ENCODE data around the gene PPIL6. TPM values are rescaled to one million over a fixed set of nuclear protein-coding genes. Genes with fewer than 3 reads are reported as not detected.
"Not testable (repeated sequence)": the region's sequence is repeated elsewhere in the genome, so short reads cannot be mapped to it uniquely, and the experiment has no call there.

The PPIL6 gene
- total RNA-seq, 8 experiments from 2014 or later = 0.87 to 22.4 (median 4.6) TPM

DNA sequence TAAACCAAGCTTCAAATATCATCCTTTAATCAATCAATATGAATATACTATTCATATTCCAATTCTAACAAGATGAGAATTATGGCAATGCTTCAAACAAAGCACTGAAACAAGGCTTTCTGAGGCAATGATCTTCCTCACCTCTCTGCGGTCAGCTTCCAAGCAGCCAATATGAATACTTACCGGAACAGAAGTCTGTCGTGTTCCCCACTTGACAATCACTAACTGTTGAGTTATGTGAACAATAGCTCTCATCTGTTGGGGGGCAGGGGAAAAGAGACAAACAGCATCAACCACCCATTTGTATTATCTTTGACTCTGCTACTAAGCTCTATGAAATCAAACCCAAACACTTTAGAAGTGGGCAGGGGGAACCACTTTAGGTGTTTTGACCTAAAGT, 62.7 kb downstream of the PPIL6 start:
- 79 to 100% (median 97%) methylated on average over 1 to 3 of the region's 3 CpGs; no CpG with 5 or more reads in 2 of the 10 experiments for WGBS, 10 experiments
- ATAC-seq (replicated peaks in 6 of 8) = no peak
- H3K4me3 ChIP-seq = no peak overlapping the region
- in situ Hi-C loops (cut with MboI; ENCODE audit: low pct_unique_long_range_greater_than_20kb in 2 of 9, low sequenced_read_pairs in 9 of 9, unreplicated experiment in 9 of 9) = loop anchor here in 4 of 9 experiments (25.0 kb wide), 1 partner anchor 190 kb away; no protein-coding TSS in a partner anchor
- H3K27ac ChIP-seq = no peak overlapping the region
- peaks cover 6 to 11% of the 10 kb centered on the region in 2 donors for H3K4me1 ChIP-seq (replicated peaks in 1 of 2)

DNA sequence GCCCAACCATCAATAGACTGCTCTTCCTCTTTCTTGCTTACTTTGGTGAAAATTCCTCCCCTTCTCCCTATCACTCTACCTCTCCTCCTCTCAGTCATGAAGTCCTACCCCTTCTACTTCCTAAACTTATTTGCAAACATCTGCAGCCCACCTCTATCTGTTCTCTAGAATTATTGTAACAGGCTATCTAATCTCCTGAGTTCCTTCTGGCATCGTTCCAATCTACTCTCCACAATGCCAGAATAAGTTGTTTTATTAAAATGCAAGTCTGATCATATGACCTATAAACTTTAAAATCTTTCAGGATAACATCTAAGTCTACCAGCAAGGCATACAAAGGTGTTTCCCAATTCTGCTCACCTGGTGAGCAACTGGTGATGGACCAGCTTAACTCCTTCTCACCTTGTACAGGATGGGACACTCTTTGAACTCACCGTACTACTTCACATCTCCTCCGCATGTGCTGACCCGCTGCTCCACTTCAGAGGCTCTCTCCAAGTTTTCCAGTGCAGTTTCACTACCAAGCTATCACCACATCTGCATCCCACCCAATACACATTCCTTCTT, 66.0 kb downstream of the PPIL6 start:
- in situ Hi-C loops (cut with MboI; ENCODE audit: low pct_unique_long_range_greater_than_20kb in 2 of 9, low sequenced_read_pairs in 9 of 9, unreplicated experiment in 9 of 9) = no loop called here
- WGBS, 10 experiments = 39 to 100% (median 80%) methylated on average over 1 to 4 of the region's 4 CpGs; no CpG with 5 or more reads in 3 of the 10 experiments

DNA sequence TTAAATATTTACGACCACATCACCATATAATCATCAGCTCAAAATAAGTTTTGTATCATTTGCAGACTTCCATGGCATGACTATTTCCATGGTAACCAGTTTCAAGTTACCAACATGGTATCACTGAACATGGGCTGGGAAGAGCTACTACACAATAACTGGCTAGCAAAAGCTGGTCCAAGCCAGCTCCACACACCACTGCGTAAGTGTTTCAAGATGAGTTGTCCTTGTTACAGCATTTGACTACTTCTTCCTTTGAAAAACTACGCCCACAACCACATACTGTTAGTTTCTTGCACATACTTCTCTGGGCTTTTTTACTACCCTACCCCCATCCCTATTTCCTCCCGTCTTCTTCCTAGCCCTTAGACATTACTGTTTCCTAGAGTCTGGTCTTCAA, 66.7 kb downstream of the PPIL6 start:
- Histone ChIP-seq H3K4me3 (no peak overlapping the region), H3K4me1 (replicated peaks in 1 of 2) (no peaks in the 10 kb centered on the region), H3K27ac (no peak overlapping the region)
- 74 to 100% (median 99%) methylated on average over 1 to 4 of the region's 4 CpGs for WGBS, 10 experiments
- no peak for ATAC-seq (replicated peaks in 6 of 8)
- in situ Hi-C loops (cut with MboI; ENCODE audit: low pct_unique_long_range_greater_than_20kb in 2 of 9, low sequenced_read_pairs in 9 of 9, unreplicated experiment in 9 of 9) = no loop called here

More for the DNA sequence above, 66.0 kb downstream of the PPIL6 start:
- peaks cover 5% of the 10 kb centered on the region in 2 donors for H3K4me1 ChIP-seq (replicated peaks in 1 of 2)
- no peak overlapping the region for H3K4me3 ChIP-seq
- no peak overlapping the region for H3K27ac ChIP-seq
- no peak for ATAC-seq (replicated peaks in 6 of 8)

DNA sequence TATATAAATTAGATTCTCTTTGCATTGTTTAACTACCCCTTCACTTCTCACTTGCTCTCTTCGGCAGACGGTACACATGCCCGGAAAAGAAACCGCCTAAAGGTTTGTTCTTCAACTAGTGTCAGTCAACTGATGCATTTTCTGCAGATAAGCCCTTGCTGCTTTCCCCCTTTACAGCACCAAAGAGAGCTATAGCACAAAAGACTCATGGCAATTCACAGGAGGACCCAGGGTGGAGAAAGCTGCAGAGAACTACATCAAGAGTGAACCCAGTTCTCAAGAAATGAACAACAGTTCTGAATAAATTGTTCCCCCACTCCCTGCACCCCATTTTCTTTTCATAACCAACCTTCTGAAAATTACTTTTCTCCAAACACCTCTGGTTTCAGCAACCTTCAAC, 67.1 kb downstream of the PPIL6 start:
- no peak overlapping the region for H3K27ac ChIP-seq
- H3K4me3 ChIP-seq = no peak overlapping the region
- H3K4me1 ChIP-seq (replicated peaks in 1 of 2) = no peaks in the 10 kb centered on the region
- 84 to 100% (median 94%) methylated on average over 2 to 4 of the region's 4 CpGs; no CpG with 5 or more reads in 3 of the 10 experiments for WGBS, 10 experiments
- ATAC-seq (replicated peaks in 6 of 8) = no peak
- in situ Hi-C loops (cut with MboI; ENCODE audit: low pct_unique_long_range_greater_than_20kb in 2 of 9, low sequenced_read_pairs in 9 of 9, unreplicated experiment in 9 of 9) = no loop called here

DNA sequence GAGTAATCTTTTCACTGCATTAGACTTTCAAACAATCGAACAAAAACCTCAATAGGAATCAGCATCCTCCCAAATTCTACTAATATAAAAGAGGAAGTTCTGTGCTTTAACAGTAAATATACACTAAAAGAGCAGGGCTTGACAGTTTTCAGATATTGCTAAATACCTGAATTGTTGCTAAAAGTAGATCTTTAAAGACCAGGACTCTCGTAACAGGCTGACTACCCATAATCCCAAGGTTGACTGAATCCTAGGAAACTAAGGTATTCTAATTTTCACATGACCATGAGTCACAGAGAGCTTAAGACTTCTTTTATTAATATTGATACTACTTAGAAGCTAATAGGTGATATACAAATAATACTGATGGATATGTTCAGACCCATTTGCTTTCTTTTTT, 68.3 kb downstream of the PPIL6 start:
- 60 to 100% (median 100%) methylated on average over 1 to 2 of the region's 2 CpGs; no CpG with 5 or more reads in 1 of the 10 experiments for WGBS, 10 experiments
- no peak overlapping the region for H3K27ac ChIP-seq
- ATAC-seq (replicated peaks in 6 of 8) = no peak

DNA sequence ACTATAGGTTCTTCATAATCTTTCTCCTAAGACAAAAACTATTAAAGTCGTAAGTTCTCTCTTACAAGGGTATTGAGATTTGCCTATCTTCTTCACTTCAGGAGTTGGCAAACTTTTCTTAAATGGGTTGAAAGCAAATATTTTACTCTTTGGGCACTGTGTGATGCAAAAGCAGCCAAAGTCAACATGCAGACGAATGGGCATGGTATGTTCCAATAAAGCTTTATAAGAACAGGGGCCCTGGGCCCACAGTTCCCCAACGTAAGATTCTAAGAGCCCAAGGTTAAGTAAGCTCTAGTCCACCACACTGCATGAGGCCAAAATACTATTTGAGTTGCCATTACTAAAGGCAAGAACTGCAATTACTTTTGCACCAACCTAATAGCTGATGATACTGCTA, 69.6 kb downstream of the PPIL6 start:
- H3K4me3 ChIP-seq = no peak overlapping the region
- no peak overlapping the region for H3K27ac ChIP-seq
- ATAC-seq (replicated peaks in 6 of 8) = peak in 1 of 8 experiments; percentile 18
- no peaks in the 10 kb centered on the region for H3K4me1 ChIP-seq (replicated peaks in 1 of 2)
- WGBS, 10 experiments = 0 to 94% (median 77%) methylated on average over 1 to 3 of the region's 3 CpGs
- in situ Hi-C loops (cut with MboI; ENCODE audit: low pct_unique_long_range_greater_than_20kb in 2 of 9, low sequenced_read_pairs in 9 of 9, unreplicated experiment in 9 of 9) = no loop called here

More for the DNA sequence above, 68.3 kb downstream of the PPIL6 start:
- in situ Hi-C loops (cut with MboI; ENCODE audit: low pct_unique_long_range_greater_than_20kb in 2 of 9, low sequenced_read_pairs in 9 of 9, unreplicated experiment in 9 of 9) = no loop called here
- Histone ChIP-seq H3K4me1 (replicated peaks in 1 of 2) (no peaks in the 10 kb centered on the region), H3K4me3 (no peak overlapping the region)

DNA sequence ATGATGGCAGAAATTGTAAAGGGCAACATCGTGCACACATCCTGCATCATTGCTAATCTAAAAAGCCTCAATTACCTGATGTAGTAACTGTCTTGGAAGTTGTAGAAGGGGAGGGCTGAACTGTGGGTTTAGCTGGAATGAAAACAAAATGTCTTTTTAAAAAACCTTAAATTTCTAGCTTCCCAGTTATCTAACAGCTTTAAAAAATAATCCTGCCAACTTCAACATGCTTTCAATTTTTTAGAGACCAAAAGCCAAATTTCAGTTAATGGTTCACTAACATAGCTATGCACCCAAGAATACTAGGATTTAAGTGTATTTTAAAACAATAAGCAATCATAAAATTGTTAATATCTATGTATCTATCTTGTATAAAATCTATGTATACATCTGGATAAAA, 70.1 kb downstream of the PPIL6 start:
- H3K4me1 ChIP-seq (replicated peaks in 1 of 2) = no peaks in the 10 kb centered on the region
- no peak overlapping the region for H3K27ac ChIP-seq
- in situ Hi-C loops (cut with MboI; ENCODE audit: low pct_unique_long_range_greater_than_20kb in 2 of 9, low sequenced_read_pairs in 9 of 9, unreplicated experiment in 9 of 9) = no loop called here
- no peak overlapping the region for H3K4me3 ChIP-seq
- ATAC-seq (replicated peaks in 6 of 8) = no peak
- WGBS, 10 experiments = 40 to 100% (median 91%) methylated on average over 1 of the region's 1 CpG; no CpG with 5 or more reads in 5 of the 10 experiments

DNA sequence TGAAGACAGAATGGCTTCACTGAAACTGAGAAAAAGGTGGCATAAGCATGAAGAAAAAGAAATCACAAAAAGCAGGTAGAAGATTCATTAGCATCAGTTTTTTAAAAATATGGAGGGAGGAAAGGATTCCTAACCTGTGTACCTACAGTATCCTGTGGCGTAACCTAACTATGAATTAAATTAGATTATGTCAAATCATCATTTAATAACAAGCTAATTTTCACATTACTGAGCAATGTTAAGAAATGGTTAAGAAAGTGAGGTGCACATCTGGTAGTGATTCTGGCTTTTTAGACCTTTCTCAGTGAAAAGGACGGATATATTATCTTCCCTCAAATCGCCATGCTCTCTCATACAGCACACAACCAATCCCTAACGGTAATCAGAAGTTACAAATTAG, 70.7 kb downstream of the PPIL6 start:
- in situ Hi-C loops (cut with MboI; ENCODE audit: low pct_unique_long_range_greater_than_20kb in 2 of 9, low sequenced_read_pairs in 9 of 9, unreplicated experiment in 9 of 9) = no loop called here
- Histone ChIP-seq H3K4me3 (no peak overlapping the region), H3K4me1 (replicated peaks in 1 of 2) (no peaks in the 10 kb centered on the region), H3K27ac (no peak overlapping the region)
- 61 to 100% (median 96%) methylated on average over 1 to 4 of the region's 4 CpGs for WGBS, 10 experiments
- ATAC-seq (replicated peaks in 6 of 8) = no peak

DNA sequence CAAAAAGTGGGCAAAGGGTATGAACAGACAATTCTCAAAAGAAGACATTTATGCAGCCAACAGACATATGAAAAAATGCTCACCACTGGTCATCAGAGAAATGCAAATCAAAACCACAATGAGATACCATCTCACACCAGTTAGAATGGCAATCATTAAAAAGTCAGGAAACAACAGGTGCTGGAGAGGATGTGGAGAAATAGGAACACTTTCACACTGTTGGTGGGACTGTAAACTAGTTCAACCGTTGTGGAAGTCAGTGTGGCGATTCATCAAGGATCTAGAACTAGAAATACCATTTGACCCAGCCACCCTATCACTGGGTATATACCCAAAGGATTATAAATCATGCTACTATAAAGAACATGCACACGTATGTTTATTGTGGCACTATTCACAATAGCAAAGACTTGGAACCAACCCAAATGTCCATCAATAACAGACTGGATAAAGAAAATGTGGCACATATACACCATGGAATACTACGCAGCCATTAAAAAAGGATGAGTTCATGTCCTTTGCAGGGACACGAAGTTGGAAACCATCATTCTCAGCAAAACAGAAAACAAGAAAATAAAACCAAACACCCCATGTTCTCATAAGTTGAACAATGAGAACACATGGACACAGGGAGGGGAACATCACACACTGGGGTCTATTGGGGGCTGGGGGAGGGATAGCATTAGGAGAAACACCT, 75.9 kb downstream of the PPIL6 start:
- in situ Hi-C loops (cut with MboI; ENCODE audit: low pct_unique_long_range_greater_than_20kb in 2 of 9, low sequenced_read_pairs in 9 of 9, unreplicated experiment in 9 of 9); ATAC-seq (replicated peaks in 6 of 8); H3K27ac ChIP-seq; H3K4me1 ChIP-seq (replicated peaks in 1 of 2); H3K4me3 ChIP-seq: not testable (repeated sequence)
- 92 to 100% (median 100%) methylated on average over 1 to 3 of the region's 5 CpGs; no CpG with 5 or more reads in 4 of the 10 experiments for WGBS, 10 experiments

DNA sequence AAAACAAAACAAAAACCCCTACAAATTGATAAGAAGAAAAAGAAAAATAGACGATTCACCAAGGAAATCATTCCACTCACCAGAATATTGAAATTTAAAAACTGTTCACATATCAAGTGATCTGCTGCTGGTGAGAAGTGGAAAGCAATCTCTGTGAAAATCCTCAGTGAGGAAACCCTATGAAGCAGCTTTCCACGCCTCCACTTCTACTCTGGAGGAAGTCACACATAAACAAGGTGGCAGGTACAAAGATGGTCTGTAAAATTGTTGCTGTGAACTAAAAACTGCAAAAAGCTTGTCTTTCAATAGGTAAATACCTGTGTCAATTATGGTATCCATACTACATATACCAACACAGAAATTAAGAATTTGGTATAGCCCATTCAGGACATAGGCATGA, 76.7 kb downstream of the PPIL6 start:
- no peak for ATAC-seq (replicated peaks in 6 of 8)
- no peaks in the 10 kb centered on the region for H3K4me1 ChIP-seq (replicated peaks in 1 of 2)
- in situ Hi-C loops (cut with MboI; ENCODE audit: low pct_unique_long_range_greater_than_20kb in 2 of 9, low sequenced_read_pairs in 9 of 9, unreplicated experiment in 9 of 9) = no loop called here
- WGBS, 10 experiments = 90 to 100% (median 100%) methylated on average over 1 to 2 of the region's 2 CpGs; no CpG with 5 or more reads in 1 of the 10 experiments
- no peak overlapping the region for H3K27ac ChIP-seq
- no peak overlapping the region for H3K4me3 ChIP-seq

DNA sequence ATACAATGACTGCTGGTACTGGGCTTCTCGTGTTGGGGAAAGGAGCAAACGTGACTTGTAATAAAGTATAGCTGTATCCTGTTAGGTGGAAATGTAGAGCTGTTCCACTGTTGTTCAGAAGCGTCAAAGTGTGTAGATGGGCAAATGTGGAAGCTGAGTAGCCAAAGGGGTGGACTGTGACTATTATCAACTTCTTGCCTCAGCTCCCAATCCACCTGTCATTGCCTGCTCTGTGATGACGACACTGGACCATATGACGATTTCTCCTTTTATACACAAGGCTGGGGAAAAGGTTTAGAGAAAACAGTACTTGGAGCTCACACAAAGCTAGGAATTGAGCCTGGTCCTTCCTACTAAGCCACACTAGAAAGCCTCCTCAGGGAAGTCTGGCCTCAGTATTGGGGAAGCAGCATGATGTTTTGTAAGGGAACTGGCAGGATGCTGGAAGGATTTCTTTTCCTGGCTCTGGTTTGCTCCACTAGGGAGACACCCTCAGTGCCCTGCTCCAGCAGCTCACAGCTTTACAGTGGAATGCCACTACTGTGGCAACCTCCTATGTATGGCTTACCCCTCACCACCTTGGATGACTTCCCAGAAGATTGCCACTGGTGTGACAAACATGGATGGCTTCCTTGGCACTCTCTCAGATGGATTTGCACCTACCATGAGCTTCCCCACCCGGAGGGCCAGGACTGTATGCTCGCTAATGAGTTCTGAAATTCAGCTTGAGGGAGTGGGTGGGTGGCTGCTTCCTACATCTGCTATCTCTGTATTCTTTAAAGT, 78.1 kb downstream of the PPIL6 start:
- peak in 3 of 8 experiments; percentile 10 to 64 (median 40) for ATAC-seq (replicated peaks in 6 of 8)
- H3K4me1 ChIP-seq (replicated peaks in 1 of 2) = no peaks in the 10 kb centered on the region
- in situ Hi-C loops (cut with MboI; ENCODE audit: low pct_unique_long_range_greater_than_20kb in 2 of 9, low sequenced_read_pairs in 9 of 9, unreplicated experiment in 9 of 9) = no loop called here
- no peak overlapping the region for H3K27ac ChIP-seq
- WGBS, 10 experiments = 90 to 100% (median 96%) methylated on average over 1 to 6 of the region's 7 CpGs; no CpG with 5 or more reads in 2 of the 10 experiments
- H3K4me3 ChIP-seq = no peak overlapping the region

DNA sequence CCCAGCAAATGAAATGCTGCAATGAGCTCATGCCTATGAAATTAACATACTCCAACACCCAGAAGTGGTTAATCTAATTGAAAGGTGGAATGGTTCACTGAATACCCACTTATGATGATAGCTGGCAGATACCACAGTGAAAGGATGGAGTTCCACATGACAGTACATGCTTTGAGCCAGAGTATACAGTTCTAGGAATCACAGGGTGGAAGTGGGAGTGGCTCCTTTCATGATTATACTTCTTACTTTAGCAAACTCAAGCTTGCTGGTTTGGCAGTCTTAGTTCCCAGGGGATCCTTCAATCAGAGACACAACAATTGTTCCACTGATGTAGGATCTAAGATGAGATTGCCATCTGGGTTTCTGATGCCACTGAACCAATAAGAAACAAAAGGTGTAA, 79.6 kb downstream of the PPIL6 start:
- Histone ChIP-seq H3K27ac (no peak overlapping the region), H3K4me3 (no peak overlapping the region), H3K4me1 (replicated peaks in 1 of 2) (no peaks in the 10 kb centered on the region)
- in situ Hi-C loops (cut with MboI; ENCODE audit: low pct_unique_long_range_greater_than_20kb in 2 of 9, low sequenced_read_pairs in 9 of 9, unreplicated experiment in 9 of 9) = no loop called here
- peak in 2 of 8 experiments; percentile 44 to 53 for ATAC-seq (replicated peaks in 6 of 8)

DNA sequence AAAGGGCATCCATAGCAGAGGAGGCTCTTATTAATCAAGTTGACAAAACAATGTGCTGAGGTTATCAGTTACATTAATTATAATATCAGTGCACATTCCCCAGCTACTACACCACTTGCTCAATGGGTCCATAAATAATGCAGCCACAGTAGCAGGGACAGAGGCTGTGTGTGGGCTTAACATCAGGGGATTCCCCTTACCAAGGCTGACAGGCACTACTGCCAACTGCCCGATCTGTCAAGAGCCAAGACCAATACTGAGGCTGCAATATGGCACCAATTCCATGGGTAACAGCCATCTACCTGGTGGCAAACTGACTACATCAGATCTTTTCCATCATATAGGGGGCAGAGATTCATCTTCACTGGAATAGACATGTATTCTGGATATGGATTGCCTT, 80.1 kb downstream of the PPIL6 start:
- Histone ChIP-seq H3K27ac (no peak overlapping the region), H3K4me3 (no peak overlapping the region), H3K4me1 (replicated peaks in 1 of 2) (no peaks in the 10 kb centered on the region)
- 100% methylated on average over 1 of the region's 1 CpG; no CpG with 5 or more reads in 8 of the 10 experiments for WGBS, 10 experiments
- in situ Hi-C loops (cut with MboI; ENCODE audit: low pct_unique_long_range_greater_than_20kb in 2 of 9, low sequenced_read_pairs in 9 of 9, unreplicated experiment in 9 of 9) = no loop called here
- ATAC-seq (replicated peaks in 6 of 8) = no peak
